ENCODE data around the gene LPAR6. TPM values are rescaled to one million over a fixed set of nuclear protein-coding genes. Genes with fewer than 3 reads are reported as not detected.
"Not testable (repeated sequence)": the region's sequence is repeated elsewhere in the genome, so short reads cannot be mapped to it uniquely, and the experiment has no call there.

Gene LPAR6
- total RNA-seq, 1 donor = 16.4 TPM

GRCh38 chr13:48431987-48432615 lies 19.2 kb upstream of the LPAR6 start:
- H3K4me3 ChIP-seq (ENCODE audit: low read depth, low read length) = no peak overlapping the region
- no peak for TF ChIP-seq CTCF (IDR thresholded peaks at IDR 0.05; ENCODE audit: insufficient read depth, low read depth, low read length)
- DNase-seq (ENCODE audit: low read depth) = peak; percentile 59

- TF ChIP-seq CTCF (IDR thresholded peaks at IDR 0.05; ENCODE audit: insufficient read depth, low read depth, low read length) = no peak
- no peak overlapping the region for H3K4me3 ChIP-seq (ENCODE audit: low read depth, low read length)
- DNase-seq (ENCODE audit: low read depth) = peak; percentile 74
Measured at GRCh38 chr13:48431431-48431830, 18.5 kb upstream of the LPAR6 start.

GRCh38 chr13:48429886-48430285 lies 17.0 kb upstream of the LPAR6 start:
- no peak for TF ChIP-seq CTCF (IDR thresholded peaks at IDR 0.05; ENCODE audit: insufficient read depth, low read depth, low read length)
- DNase-seq (ENCODE audit: low read depth) = no peak
- H3K4me3 ChIP-seq (ENCODE audit: low read depth, low read length) = no peak overlapping the region

GRCh38 chr13:48429036-48429435 lies 16.1 kb upstream of the LPAR6 start:
- H3K4me3 ChIP-seq (ENCODE audit: low read depth, low read length) = no peak overlapping the region
- no peak for DNase-seq (ENCODE audit: low read depth)
- no peak for TF ChIP-seq CTCF (IDR thresholded peaks at IDR 0.05; ENCODE audit: insufficient read depth, low read depth, low read length)

GRCh38 chr13:48426755-48427298 lies 13.9 kb upstream of the LPAR6 start:
- not testable (repeated sequence) for H3K4me3 ChIP-seq (ENCODE audit: low read depth, low read length); DNase-seq (ENCODE audit: low read depth)

- TF ChIP-seq CTCF (IDR thresholded peaks at IDR 0.05; ENCODE audit: insufficient read depth, low read depth, low read length) = no peak
- no peak overlapping the region for H3K4me3 ChIP-seq (ENCODE audit: low read depth, low read length)
- no peak for DNase-seq (ENCODE audit: low read depth)
Measured at GRCh38 chr13:48426052-48426451, 13.1 kb upstream of the LPAR6 start.

- DNase-seq (ENCODE audit: low read depth) = no peak
- no peak overlapping the region for H3K4me3 ChIP-seq (ENCODE audit: low read depth, low read length)
- TF ChIP-seq CTCF (IDR thresholded peaks at IDR 0.05; ENCODE audit: insufficient read depth, low read depth, low read length) = no peak
Measured at GRCh38 chr13:48424212-48424611, 11.3 kb upstream of the LPAR6 start.

- not testable (repeated sequence) for H3K4me3 ChIP-seq (ENCODE audit: low read depth, low read length); DNase-seq (ENCODE audit: low read depth)
Measured at GRCh38 chr13:48422003-48422402, 9.1 kb upstream of the LPAR6 start.
